ENCODE measurements around the gene C17orf107.

Gene C17orf107

DNA sequence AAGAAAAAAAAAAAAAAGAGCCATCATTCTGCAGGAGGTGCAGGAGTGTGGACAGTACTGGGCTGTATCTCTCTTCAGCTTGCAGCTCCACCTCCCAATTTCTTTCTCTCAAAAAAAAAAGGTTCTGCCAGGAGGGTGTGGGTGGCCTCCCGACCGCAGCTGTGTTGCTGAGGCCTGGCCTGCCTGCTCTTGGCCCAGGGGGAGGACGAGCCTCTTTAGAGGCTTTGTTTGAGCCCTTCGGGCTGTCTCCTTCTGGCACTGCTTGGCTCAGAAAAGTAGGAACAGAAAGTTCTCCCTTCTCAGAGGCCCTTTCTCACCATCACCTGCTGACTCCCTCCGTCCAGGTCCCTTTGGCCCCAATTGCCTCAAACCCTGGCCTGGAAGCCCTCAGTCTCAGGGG lies 22.2 kb upstream of the C17orf107 start:
- no peak for DNase-seq (ENCODE audit: low read depth)

DNA sequence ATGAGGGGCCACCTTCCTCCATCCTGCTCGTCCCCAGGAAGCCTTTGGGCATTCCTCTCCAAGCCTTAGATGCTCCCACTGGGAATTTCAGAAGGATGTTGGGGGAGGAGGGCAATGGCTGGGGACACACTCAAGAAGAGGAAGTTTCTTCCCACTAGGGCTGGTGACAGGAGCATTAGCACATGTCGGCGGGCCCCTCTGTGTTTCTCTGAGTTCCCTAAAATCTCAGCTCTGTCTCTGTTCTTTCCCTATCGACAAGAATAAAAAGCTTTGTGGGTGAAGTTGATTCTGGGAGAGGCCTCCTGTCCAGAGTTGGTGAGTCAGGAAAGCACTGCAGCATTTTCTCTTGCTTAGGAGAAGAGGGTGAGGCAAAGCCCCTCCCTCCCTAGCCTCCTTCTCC lies 19.7 kb upstream of the C17orf107 start:
- no peak for DNase-seq (ENCODE audit: low read depth)

DNA sequence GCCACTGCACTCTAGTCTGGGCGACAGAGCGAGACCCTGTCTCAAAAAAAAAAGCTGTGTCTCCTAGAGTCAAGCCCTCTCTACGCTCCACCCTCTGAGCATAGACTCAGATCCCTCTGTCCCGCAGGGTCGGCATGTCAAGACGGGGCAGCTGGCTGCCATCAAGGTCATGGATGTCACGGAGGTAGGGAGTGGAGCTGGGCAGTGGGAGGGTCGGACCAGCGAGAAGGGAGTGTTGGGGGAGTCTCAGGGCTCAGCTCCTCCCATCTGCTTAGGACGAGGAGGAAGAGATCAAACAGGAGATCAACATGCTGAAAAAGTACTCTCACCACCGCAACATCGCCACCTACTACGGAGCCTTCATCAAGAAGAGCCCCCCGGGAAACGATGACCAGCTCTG lies 18.5 kb upstream of the C17orf107 start:
- DNase-seq (ENCODE audit: low read depth), result no peak

DNA sequence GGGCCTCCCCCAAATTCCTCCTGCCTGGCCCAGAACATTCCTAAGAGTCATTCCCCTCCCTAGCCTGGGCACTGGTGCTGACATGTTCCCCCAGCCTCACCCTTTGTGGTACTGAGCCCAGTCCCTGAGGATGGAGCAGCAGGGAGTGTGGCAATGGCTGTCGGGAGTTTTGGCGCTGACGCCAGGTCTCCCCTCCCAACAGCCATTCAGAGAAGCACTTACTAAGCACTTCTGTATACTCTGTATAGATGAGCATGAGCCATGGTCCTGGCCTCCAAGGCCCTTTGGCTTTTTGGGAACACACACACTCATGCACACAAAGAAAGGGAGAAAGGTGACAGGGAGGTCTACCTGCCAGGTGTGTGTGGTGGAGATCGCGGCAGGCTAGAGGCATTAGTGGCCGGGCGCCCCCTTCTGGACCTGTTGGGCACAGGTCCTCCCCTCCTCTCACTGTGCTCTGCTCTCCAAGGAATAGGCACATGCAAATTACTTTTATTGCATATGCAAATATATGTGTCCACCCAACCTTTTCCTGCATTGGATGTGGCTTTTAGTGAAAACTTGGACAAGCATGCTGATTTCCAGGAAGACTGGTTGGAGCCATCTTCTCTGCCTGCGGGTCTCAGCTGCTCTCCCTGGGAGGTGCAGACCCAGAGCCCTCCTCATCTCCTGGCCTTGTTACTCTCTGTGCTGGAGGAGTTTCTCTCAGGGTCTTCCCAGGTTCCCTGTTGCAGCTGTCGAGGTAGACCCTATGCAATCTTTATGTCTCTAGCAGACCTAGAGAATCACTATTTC lies 17.4 kb upstream of the C17orf107 start:
- DNase-seq (ENCODE audit: low read depth), result peak; percentile 34

DNA sequence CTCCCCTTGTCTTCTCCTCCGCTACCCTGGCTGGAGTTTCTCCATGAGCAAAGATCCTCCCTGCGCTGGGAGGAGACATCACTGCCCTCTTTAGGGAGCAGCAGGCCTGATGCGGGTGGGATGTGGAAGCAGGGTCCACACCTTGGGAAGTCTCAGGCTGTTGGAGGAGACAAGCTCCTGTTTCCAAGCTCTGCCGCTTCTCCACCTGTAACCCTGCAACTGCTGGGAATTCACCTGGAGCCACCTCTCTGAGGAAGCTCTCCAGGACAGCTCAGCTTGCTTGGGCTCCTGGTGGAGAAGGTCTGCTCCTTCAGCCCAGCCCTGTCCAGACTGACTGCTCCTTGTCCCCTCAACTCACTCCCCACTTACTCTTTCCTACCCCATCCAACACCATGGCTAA lies 14.8 kb upstream of the C17orf107 start:
- no peak for DNase-seq (ENCODE audit: low read depth)

DNA sequence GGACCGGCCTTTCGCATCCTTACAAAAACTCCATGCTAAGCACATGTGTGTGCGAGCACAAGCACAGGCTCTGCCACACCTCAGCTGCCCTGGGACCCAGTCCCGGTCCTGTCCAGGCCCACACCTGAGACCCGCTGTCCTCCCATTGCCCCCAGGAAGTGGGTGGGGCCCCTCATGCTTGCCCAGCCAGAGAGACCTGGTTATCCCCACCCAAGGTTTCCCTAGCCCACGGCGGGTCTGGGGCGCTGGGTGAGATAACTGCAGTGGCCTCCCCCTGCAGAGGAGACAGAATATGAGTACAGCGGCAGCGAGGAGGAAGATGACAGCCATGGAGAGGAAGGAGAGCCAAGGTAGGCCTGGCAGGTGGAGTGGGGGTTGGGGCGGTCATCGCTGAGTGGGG lies 12.5 kb upstream of the C17orf107 start:
- DNase-seq (ENCODE audit: low read depth), result no peak

DNA sequence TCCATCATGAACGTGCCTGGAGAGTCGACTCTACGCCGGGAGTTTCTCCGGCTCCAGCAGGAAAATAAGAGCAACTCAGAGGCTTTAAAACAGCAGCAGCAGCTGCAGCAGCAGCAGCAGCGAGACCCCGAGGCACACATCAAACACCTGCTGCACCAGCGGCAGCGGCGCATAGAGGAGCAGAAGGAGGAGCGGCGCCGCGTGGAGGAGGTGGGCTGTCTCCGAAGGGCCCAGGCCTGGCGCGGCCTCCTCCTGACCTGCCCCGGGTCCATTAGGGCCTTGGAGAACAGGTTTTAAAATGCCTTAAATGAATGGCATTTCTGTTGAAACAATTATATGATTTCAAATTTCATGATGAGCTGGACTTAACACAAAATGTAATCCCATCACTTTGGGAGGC lies 11.8 kb upstream of the C17orf107 start:
- no peak for DNase-seq (ENCODE audit: low read depth)

DNA sequence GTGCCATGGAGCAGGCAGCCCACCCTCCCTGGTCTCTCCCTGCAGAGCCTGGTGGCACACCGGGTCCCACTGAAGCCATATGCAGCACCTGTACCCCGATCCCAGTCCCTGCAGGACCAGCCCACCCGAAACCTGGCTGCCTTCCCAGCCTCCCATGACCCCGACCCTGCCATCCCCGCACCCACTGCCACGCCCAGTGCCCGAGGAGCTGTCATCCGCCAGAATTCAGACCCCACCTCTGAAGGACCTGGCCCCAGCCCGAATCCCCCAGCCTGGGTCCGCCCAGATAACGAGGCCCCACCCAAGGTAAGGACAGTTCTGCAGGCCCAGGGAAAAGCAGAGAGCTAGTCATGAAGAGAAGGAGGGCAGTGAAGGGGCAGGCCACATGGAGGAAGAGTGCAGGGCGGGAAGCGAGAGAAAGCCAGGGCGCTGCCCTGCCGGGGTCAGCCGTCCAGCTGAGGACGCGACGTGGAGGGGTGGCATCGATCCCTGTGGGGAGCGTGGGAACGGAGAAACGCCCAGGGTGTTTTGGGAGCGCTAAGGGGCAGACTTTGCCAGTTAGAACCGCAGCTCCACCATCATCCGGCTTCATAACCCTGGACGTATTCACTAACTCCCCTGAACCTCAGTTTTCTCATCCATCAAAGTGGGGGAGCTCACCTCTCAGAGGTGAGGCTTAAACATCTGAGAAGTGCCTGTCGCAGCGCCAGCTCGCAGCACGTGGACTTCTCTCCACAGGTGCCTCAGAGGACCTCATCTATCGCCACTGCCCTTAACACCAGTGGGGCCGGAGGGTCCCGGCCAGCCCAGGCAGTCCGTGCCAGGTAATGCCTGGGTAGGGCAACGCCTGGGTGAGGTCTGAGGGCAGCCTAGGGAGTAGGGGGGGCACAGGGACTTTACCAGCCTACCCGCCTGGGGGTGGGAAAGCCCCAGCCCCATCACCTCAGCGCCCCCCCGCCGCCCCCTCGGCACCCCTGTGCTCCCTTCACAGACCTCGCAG lies 7.6 kb upstream of the C17orf107 start:
- DNase-seq (ENCODE audit: low read depth), result no peak

DNA sequence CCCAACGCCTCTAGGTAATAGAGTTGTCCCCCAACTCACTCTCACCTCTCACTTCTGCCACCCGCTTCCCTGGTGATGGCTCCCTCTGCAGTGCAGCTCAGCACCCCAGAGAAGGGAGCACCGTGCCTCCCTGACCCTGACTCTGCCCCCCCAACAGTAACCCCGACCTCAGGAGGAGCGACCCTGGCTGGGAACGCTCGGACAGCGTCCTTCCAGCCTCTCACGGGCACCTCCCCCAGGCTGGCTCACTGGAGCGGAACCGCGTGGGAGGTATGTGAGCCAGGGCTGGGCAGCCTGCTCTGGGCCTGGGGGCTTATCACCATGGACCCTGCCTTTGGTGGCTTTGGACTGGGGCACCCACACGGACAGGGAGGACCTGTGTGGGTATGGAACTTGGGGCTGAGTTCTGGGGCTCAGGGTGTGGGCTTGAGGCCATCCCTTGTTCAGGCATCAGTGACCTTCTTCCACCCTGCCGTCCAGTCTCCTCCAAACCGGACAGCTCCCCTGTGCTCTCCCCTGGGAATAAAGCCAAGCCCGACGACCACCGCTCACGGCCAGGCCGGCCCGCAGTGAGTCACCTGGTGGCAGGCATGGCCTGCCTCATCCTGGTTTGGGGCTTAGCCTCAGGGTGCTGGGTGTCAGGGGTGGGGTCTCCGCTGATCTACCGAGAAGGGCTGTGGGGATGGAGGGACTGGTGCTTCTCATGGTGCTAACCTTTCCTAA lies 6.7 kb upstream of the C17orf107 start:
- no peak for DNase-seq (ENCODE audit: low read depth)

DNA sequence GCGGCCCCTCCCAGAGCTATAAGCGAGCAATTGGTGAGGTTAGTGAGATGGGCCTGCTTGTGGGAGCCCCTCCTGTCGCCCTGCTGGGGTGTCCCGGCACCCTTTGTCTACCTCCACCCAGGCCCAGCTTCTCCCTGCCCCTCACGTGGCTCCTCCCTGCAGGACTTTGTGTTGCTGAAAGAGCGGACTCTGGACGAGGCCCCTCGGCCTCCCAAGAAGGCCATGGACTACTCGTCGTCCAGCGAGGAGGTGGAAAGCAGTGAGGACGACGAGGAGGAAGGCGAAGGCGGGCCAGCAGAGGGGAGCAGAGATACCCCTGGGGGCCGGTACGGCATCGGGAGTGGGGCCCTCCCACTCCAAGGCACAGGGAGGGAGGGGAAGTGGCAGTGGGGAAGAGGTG lies 6.1 kb upstream of the C17orf107 start:
- DNase-seq (ENCODE audit: low read depth), result no peak

DNA sequence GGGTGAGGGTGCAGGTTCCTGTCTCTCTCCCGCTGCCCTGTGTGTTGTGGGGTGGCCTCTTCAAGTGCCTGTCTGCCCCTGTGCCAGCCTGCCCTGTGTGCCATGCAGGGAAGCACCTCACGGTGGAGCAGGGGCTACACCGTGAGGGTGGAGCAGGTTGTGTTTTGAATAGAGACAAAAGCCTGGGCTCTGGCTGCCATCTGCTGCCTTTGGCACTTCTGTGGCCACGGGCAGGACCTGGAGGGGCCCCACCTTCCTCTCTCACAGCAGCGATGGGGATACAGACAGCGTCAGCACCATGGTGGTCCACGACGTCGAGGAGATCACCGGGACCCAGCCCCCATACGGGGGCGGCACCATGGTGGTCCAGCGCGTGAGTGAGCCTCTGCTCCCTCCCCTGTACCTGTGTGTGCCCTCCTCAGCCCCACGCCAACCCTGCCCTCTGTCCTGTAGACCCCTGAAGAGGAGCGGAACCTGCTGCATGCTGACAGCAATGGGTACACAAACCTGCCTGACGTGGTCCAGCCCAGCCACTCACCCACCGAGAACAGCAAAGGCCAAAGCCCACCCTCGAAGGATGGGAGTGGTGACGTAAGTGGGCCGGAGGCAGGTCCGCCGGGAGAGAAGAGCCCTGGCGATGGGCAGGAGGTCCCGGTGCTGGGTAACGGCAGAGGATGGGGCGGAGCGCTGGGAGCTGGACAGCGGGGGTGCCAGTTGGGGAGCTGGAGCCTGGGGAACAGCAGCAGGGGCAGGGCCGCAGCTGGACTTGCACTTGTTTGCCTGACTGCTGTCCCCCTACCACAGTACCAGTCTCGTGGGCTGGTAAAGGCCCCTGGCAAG lies 5.4 kb upstream of the C17orf107 start:
- no peak for DNase-seq (ENCODE audit: low read depth)

DNA sequence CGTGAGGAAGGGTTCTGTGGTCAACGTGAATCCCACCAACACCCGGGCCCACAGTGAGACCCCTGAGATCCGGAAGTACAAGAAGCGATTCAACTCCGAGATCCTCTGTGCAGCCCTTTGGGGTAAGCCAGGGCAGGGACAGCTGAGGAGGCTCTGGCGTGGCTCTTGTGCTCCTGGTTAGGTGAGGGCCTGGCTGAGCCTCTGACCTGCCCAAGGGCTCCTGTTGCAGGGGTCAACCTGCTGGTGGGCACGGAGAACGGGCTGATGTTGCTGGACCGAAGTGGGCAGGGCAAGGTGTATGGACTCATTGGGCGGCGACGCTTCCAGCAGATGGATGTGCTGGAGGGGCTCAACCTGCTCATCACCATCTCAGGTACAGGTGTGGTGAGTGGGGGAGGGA lies 4.2 kb upstream of the C17orf107 start:
- no peak for DNase-seq (ENCODE audit: low read depth)

DNA sequence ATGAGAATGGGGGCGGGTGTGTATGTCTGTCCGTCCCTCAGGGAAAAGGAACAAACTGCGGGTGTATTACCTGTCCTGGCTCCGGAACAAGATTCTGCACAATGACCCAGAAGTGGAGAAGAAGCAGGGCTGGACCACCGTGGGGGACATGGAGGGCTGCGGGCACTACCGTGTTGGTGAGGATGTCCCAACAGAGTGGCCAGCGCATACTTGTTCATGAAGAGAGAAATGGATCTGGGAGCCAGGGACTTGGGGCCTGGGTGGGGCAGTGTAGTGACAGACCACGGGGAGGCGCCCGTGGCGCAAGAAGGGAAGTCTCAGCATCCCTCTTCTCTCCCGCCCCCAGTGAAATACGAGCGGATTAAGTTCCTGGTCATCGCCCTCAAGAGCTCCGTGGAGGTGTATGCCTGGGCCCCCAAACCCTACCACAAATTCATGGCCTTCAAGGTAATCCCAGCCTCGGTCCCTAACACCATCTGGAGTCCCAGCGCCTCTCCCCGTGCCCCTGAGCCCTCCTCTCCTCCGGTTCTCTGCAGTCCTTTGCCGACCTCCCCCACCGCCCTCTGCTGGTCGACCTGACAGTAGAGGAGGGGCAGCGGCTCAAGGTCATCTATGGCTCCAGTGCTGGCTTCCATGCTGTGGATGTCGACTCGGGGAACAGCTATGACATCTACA lies 3.5 kb upstream of the C17orf107 start:
- DNase-seq (ENCODE audit: low read depth), result no peak

DNA sequence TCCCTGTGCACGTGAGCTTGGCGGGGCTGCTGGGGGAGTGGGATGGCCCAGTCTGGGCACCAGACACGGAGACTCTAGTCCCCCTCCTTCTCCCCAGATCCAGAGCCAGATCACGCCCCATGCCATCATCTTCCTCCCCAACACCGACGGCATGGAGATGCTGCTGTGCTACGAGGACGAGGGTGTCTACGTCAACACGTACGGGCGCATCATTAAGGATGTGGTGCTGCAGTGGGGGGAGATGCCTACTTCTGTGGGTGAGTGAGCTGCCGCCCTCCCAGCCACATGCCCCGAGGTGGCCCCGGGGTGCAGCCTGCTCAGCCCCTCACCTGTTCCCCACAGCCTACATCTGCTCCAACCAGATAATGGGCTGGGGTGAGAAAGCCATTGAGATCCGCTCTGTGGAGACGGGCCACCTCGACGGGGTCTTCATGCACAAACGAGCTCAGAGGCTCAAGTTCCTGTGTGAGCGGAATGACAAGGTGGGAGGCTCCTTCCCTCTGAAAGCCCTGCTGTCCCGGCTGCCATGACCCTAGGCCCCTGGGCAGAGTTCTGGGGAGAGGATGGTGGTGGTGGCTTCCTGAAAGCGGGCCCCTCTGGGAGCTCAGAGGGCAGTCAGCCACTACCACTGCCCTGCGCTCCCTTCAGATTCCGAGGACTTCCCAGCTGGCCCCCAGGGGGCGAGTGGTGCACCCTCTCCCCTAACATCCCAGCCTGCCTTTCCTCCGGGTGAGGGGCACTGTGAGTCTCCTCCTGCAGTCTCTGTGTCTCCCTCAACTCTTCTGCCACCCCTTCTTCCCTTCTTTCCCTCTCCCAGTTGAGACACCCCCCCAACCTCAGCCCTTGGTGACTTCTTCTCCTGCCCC lies 2.8 kb upstream of the C17orf107 start:
- no peak for DNase-seq (ENCODE audit: low read depth)

DNA sequence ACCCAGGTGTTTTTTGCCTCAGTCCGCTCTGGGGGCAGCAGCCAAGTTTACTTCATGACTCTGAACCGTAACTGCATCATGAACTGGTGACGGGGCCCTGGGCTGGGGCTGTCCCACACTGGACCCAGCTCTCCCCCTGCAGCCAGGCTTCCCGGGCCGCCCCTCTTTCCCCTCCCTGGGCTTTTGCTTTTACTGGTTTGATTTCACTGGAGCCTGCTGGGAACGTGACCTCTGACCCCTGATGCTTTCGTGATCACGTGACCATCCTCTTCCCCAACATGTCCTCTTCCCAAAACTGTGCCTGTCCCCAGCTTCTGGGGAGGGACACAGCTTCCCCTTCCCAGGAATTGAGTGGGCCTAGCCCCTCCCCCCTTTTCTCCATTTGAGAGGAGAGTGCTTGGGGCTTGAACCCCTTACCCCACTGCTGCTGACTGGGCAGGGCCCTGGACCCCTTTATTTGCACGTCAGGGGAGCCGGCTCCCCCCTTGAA lies 2.1 kb upstream of the C17orf107 start:
- no peak for DNase-seq (ENCODE audit: low read depth)

DNA sequence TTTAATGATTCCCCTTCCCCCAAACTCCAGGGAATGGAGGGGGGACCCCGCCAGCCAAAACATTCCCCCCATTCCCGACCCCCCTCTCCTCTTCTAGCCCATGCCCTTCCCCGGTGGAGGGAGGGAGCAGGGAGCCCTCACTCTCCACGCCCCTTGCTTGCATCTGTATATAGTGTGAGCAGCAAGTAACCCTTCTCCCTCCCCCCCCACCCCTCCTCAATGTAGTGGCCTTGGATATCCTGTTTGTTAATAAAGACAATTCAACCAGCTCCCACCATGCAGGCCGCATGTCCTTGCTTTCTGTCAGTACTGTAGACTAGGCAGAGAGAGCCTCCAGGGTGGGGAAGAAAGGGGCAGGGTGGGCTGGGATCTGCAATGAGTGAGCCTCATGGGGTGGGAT lies 1.6 kb upstream of the C17orf107 start:
- no peak for DNase-seq (ENCODE audit: low read depth)

DNA sequence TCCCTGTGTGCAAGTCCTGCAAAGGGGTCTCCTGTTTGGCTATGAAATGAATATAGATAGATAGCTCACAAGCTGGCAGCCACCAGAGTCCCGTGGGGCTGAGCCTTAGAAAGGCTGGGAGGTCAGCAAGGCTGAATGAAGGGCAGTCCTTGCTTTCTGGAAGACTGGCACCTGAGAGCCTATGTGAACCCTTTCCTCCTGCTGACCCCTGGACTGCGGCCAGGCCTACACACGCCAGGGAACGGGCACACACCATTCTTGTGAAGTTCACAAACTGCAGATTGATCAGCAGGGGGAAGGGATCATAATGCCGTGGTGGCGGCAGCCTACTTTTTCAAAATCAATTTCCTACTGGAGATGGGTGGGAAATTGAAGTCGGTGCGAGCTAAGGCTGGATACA lies 985 bp upstream of the C17orf107 start:
- DNase-seq (ENCODE audit: low read depth), result no peak

DNA sequence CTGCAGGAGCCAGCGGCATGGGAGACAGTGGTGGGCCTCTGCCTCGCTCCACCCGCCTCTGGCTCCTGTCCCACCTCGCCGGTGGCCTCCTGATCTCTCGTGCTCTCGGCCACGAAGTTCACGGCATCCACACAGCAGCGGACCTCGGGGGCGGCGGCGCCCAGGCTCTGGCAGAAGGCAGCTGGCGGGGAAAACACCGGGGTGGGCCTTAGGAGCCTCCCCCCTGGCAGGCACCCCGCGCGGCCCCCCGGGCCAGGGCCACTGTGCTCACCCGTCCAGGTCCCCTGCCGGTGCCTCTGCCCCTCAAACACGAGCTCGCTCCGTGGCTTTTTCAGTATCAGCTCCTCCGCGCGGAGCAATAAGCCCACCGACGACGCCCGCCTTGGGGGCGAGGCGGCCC lies 409 bp upstream of the C17orf107 start:
- DNase-seq (ENCODE audit: low read depth), result no peak

DNA sequence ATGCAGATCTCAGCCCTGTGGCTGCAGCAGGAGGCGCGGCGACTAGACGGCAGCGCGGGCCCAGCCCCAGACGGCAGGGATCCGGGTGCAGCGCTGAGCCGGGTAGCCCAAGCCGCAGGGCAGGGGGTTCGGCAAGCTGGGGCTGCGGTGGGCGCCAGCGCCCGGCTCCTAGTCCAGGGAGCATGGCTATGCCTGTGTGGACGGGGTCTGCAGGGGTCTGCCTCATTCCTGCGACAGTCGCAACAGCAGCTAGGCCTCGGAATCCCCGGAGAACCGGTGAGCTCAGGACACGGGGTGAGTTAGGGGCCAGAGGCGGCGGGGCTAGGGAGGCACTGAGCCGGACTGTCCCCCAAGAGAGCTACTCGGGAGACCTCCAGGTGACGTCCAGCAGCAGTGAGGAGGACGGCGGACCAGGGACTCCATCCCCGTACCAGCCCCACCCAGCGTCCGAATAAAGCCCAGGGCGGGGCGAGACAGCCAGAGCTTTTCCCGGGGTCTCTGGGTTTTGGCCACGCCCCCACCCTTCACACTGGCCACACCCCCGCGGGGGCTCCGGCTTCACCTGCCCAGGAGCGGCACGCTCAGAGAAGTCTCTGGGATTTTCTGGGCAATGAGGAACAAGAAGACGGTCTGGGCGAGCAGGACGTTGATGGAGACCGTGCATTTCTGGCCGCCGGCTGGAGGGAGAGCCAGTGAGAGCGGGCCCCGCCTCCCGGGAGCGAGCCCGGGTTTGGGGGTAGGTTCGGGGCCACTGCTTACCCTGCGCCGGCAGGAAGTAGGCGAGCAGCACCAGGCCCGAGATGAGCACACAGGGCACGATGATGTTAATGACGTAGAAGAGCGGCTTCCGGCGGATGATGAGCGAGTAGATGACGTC lies 1.1 kb downstream of the C17orf107 start:
- no peak for DNase-seq (ENCODE audit: low read depth)
